GM10266 (cell line): ENCODE results near the gene TRIM39.

Experiments used
- DNase-seq: peaks from one replicate; pipeline ENCODE4 v3.0.0; 2012; ENCODE audit errors: extremely low spot score
- CTCF ChIP-seq: IDR thresholded peaks from 2 replicates; pipeline ENCODE4 v1.5.1; 2012; ENCODE audit warnings: mild to moderate bottlenecking, low read depth; ENCODE audit not compliant: control insufficient read depth, insufficient read depth; ENCODE audit errors: missing control alignments

TRIM39 gene

GRCh38 chr6:30311671-30312070, 15.1 kb upstream of the TRIM39 start:
- DNase-seq = no peak
- no peak for TF ChIP-seq CTCF

- no peak for TF ChIP-seq CTCF
- no peak for DNase-seq
These were observed 14.5 kb upstream of the TRIM39 start for GRCh38 chr6:30312266-30312665.

- no peak for DNase-seq
- no peak for TF ChIP-seq CTCF
These were observed 13.9 kb upstream of the TRIM39 start for GRCh38 chr6:30312676-30313321.

- no peak for TF ChIP-seq CTCF
- no peak for DNase-seq
These were observed 11.6 kb upstream of the TRIM39 start for GRCh38 chr6:30315156-30315555.

- no peak for DNase-seq
These were observed 8.7 kb upstream of the TRIM39 start for GRCh38 chr6:30317913-30318589.

GRCh38 chr6:30319146-30319835, 7.4 kb upstream of the TRIM39 start:
- no peak for TF ChIP-seq CTCF
- DNase-seq = no peak

More at GRCh38 chr6:30317913-30318589, 8.7 kb upstream of the TRIM39 start:
- no peak for TF ChIP-seq CTCF

- no peak for DNase-seq
- TF ChIP-seq CTCF = no peak
These were observed 4.9 kb upstream of the TRIM39 start for GRCh38 chr6:30321692-30322388.
